Measurements from ENCODE around the gene ZNF831.

The ZNF831 gene

DNA sequence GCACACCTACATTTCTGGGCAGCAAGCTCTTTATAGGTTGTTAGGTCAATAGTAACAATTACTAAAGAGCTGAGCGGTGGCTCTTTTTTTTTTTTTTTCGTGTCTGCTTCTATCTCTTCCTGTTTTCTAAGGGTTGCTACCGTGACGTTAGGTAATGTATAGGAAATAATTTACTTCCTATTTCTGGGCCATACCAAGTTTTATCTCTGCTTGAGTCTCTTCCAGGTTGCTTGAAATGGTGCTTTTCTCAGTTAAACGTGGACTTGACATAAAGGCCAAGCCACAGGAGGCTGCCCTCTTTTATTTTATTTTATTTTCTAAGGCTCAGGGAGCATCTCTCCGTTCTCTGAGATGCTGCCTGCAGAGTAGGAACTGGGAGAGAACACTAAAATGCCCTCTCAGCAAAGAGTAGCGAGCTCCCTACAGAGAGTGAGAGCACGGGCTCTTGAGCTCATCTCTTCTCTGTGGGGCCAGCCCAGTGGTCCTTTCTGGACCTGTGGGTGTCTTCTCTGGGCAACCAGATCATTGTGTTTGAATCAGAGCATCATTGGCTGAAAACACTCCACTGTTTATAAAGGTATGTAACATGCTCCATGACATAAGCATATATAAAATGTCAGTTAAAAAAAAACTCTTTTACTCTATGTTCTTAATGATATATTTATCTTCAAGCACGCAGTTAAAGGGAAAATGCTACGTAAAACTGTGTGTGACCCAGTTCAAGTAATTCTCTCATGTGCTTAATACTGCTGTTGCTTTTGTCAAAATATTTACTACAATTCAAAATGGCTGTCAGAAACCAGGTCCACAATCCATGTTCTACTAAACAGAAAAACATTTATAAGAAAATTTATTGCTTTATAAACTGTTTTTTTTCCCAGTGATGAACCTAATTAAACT, at the start of gene ZNF831:
Gene ZNF831 (plus strand): TSS at position 191 of the 900 bp plus-strand sequence. CDS start 27,199 bp downstream, outside the sequence.
- DNase-seq, result no peak

DNA sequence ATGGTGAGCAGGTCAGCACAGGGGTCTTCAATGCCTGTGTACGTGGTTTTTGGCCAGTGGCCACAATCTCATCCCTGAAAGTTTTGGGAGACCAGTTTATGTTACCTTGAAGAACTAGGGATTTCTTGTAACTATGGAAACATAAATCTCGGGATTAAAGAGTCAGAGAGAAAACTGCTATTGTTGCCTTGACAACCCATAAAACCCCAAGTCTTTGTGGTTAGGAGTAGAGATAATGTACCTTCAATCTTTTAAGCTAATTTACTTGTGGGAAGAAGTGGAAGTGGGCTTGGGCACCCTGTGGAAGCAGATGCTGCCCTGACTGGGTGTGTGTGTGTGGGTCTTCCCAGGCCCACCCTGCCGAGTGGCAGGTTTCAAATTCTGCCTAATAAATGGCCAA, 46.1 kb upstream of the ZNF831 start:
- DNase-seq, result no peak

- no peak for DNase-seq
Observed at GRCh38 chr20:59118855-59119254, 44.8 kb upstream of the ZNF831 start.

DNA sequence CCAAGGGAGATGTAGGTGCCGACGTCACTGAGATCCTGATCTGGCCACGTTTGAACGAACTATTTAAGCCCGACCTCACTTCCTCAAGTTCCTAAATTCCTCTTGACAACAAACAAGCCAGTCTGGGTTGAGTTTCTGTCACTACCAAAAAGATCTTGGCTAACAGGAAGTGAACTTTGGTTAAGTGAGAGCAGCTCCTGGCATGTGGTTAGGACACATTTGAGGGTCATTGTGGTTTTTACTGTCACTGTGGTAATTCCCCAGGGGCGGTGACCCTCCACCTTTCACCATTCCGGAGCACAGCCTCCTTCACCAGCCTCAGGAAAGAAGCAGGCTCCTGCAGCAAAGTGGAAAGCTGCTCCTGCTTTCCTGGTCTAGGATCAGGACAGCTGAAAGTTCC, 43.1 kb upstream of the ZNF831 start:
- DNase-seq, result no peak

- no peak for DNase-seq
Observed at GRCh38 chr20:59120919-59121318, 42.7 kb upstream of the ZNF831 start.

DNA sequence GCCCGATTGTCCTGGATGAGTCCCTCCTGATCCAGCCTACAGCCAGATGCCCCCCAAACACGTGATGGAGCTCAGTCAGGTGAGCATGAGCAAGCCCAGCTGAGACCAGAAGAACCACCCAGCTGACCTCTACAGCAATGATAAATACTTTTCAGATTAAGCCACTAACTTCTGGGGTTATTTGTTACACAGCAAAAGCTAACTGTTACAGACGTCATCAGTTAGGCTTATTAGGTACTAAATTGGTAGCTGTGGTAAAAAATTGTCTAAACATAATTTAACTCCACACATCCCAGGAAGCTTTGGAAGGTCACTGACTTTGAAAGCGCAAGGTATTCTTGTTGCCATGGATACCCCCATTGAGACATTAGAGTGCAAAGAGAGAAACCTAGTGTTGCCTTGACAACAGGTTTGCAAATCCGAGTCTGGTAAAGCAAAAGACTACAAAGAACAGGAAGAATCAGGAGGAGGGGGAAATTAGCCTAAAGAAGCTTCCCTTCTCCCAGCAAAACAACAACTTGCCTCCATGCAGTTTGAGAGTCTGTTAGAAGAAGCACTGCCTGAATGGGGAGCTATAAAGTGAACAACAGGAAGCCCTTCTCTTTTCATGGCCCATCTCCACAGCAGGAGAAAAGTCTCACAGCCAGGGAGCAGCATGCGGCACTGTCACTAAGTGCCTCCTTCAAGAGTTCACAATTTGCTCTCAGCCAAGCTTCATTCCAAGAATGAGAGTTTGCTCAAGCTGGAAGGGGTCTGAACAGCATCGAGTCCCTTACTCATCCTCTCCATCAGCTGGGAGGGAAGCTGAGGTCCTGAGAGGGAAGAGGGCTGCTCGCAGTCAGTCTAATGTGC, 41.7 kb upstream of the ZNF831 start:
- no peak for DNase-seq

GRCh38 chr20:59122566-59122919, 41.1 kb upstream of the ZNF831 start:
- DNase-seq, result no peak

GRCh38 chr20:59123011-59123677, 40.5 kb upstream of the ZNF831 start:
- DNase-seq, result peak; percentile 39

DNA sequence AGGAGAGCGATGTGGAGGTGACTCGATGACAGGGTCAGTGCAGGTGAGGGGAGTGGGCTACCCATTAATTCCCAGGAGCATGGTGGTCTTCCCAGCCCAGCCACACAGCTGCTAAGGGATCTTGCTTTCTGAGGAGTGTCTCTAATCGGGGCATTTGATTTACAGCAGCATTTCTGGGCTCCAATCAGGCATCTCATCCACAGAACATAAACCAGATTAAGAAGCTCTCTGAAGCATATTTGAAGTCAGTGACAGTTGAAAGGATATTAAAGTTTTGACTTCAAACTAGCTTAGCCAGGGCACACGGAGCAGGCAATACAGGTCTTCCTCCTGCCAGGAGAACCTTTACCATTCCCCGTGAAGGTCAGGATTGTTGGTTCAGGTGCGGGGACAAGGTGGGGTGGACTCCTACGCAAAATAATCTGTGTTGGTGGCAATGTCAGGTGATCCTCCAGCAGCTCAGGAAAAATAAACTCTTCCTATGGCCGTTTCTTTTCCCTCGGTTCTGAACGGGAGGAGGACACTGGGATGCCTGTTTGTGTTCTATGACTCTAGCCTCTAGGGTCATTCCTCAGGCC, 39.9 kb upstream of the ZNF831 start:
- no peak for DNase-seq

GRCh38 chr20:59124296-59125029, 39.2 kb upstream of the ZNF831 start:
- no peak for DNase-seq

DNA sequence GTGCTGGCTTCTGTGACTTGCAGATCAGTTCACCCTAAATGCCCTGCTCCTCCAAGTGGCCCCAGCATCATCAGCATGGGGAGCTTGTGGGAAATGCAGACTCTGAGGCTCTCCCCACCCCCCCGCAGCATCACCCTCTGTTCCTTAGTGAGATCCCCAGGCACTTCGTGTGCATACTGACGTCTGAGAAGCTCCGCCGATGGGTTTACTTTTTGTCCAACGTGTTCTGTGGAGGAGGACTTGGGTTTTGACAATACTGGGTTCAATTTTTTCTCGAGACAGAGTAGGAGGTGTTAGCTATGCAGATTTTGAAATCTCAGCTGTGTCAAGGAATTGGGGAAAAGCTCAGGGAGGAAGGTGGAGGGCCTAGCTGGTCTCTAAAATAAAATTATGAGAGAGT, 38.3 kb upstream of the ZNF831 start:
- no peak for DNase-seq

- DNase-seq, result no peak
Observed at GRCh38 chr20:59125836-59126235, 37.8 kb upstream of the ZNF831 start.

GRCh38 chr20:59127839-59128238, 35.8 kb upstream of the ZNF831 start:
- DNase-seq, result no peak

GRCh38 chr20:59131551-59132285, 31.9 kb upstream of the ZNF831 start:
- DNase-seq, result no peak

DNA sequence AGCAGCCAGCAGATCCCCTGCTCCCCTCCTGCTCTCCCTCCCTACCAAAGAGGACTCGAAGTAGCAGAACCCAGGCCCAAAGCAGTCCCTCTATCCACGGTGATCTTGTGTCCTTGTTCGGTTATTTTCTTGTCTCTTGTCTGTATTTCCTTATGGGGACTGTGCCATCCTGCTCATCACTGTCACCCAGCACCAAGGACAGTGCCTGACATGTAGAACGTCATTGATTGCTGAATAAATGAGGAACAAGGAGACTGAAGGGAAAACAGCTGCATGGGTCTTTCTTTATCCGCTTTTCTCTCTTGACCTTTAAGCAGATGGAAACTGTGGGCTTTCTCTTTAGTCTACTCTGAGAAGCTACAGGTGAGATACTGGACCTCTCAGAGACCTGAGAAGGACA, 29.4 kb upstream of the ZNF831 start:
- no peak for DNase-seq

GRCh38 chr20:59135093-59135492, 28.5 kb upstream of the ZNF831 start:
- DNase-seq, result no peak

DNA sequence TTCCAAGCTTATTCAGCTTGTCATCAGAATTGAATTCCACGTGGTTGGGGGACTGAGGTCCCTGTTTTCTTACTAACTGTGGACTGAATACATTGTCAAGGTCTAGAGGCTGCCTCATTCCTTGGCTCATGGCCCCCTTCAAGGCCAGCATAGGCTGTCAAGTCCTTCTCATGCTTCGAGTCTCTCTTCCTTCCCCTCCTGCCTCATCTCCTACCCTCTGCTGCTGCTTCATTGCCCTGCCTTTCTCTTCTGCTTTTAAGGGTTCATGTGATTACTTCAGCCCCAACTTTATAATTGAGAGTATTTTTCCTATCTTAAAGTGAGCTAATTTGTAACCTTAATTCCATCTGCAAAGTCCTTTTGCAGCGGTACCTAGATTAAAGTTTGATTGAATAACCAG, 27.6 kb upstream of the ZNF831 start:
- DNase-seq, result no peak

GRCh38 chr20:59137532-59137931, 26.1 kb upstream of the ZNF831 start:
- no peak for DNase-seq

DNA sequence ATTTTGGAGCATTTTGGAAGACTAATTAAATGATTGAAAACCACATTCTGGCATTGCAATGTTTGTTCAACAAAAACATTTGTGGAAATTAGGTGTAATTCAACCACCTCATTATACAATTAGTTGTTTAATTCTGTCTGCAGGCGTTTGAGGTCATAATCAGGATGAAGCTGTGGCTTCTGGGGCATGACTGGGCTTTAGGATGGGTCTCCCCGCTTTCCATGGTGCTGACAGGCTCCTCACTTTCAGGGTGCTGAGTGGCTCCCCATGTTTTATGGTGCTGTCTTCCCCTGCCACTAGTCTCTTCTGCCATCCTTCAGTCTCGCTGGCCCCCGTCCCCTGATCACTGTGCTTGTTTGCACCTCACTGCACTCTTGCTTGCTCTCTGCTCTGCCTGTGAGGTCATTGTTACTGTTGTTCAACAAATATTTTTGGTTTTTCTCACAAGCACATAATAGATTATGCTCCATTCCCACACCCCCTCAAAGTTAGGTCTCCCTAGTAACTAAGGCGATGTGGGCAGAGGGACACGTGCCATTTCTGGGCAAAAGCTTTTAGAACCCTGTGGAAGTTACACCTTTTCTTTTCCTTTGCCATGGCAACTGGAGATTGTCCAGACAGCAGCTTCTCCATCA, 25.4 kb upstream of the ZNF831 start:
- DNase-seq, result no peak

GRCh38 chr20:59139998-59140397, 23.6 kb upstream of the ZNF831 start:
- no peak for DNase-seq

All from stimulated activated CD4-positive, alpha-beta T cell treated with anti-CD3 and anti-CD28 coated beads, Interleukin-12 subunit alpha, Interleukin-12 subunit beta, amount 100 ng/mL, for 4 hours (primary cell).